ENCODE measurements around the gene COX5A.

DNA sequence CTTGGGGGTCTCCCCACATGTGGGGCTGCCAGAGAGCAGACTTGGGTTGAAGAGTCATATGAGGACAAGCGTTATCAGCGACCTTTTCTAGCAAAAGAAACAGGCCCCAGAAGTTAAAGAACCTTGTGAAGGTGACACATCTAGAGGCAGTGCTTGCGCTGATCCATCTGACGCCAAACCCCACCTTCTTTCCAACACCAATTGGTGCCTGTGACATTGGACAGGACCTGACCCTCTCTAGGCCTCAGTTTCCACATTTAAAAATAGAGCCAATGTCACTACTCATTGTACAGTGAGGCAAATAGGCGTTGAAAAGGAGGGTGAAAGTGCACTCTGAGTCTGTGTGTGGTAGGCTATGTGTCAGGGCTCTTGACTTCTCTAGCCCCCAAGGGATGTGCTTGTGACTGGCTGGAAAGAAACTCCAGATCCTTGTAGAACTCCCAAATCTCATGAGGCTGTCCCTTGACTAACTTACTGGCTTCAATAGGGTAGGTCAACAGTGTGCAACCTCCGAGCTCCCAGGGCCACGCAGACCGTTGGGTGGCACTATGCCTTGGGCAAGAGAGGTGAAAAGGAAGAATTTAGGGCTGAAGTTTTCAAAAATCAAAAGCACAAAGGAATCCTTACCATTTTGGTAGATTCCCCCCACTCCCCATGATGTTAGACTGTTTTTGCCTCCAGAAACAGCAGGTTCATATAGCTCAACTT, 30.6 kb downstream of the COX5A start:
- TF ChIP-seq POLR2A (IDR thresholded peaks at IDR 0.05; ENCODE audit: low read length): no peak
- no peak for TF ChIP-seq GATA1 (IDR thresholded peaks at IDR 0.05; ENCODE audit: low read depth, low read length)

Measured in erythroblast (primary cell).